Trophoblast cell (in vitro differentiated cells and primary cell): Measurements from ENCODE around the gene SELE.

Experiments used
- DNase-seq, 2 donors: peaks; one replicate each; pipeline ENCODE4 v3.0.0-alpha.2; 2016
- H2AFZ ChIP-seq: 2 replicates; pipeline ENCODE4 v1.6.1; 2013; ENCODE audit warnings: low read length, moderate library complexity, mild to moderate bottlenecking; ENCODE audit not compliant: insufficient read depth, poor library complexity
- H2AK5ac ChIP-seq: 2 replicates; pipeline ENCODE4 v1.6.1; 2013; ENCODE audit warnings: mild to moderate bottlenecking, low read length
- H2BK120ac ChIP-seq: 2 replicates; pipeline ENCODE4 v1.6.1; 2013; ENCODE audit warnings: low read length, mild to moderate bottlenecking, moderate library complexity; ENCODE audit not compliant: insufficient read depth, poor library complexity
- H2BK12ac ChIP-seq: 2 replicates; pipeline ENCODE4 v1.6.1; 2013; ENCODE audit warnings: mild to moderate bottlenecking, low read length, moderate library complexity
- H2BK5ac ChIP-seq: 2 replicates; pipeline ENCODE4 v1.6.1; 2013; ENCODE audit warnings: low read length, low read depth, moderate library complexity, mild to moderate bottlenecking; ENCODE audit not compliant: poor library complexity
- H3K14ac ChIP-seq: 2 replicates; pipeline ENCODE4 v1.6.1; 2013; ENCODE audit warnings: mild to moderate bottlenecking, low read length
- H3K18ac ChIP-seq: 2 replicates; pipeline ENCODE4 v1.6.1; 2013; ENCODE audit warnings: mild to moderate bottlenecking, low read length
- H3K23ac ChIP-seq: 2 replicates; pipeline ENCODE4 v1.6.1; 2013; ENCODE audit warnings: low read length
- H3K27ac ChIP-seq: 2 replicates; pipeline ENCODE4 v1.5.1; 2013; ENCODE audit warnings: low read depth, mild to moderate bottlenecking, inconsistent platforms, low read length, moderate library complexity
- H3K27me3 ChIP-seq: 2 replicates; pipeline ENCODE4 v1.6.1; 2013; ENCODE audit warnings: inconsistent platforms, mild to moderate bottlenecking, low read length, moderate library complexity; ENCODE audit not compliant: insufficient read depth
- H3K36me3 ChIP-seq, 2 experiments: 1 replicate in 1 of 2; 2 replicates in 1 of 2; pipeline ENCODE4 v1.6.1; 2013; ENCODE audit warnings: low read length in 2 of 2, mild to moderate bottlenecking in 2 of 2, moderate library complexity in 1 of 2; ENCODE audit not compliant: insufficient read depth in 2 of 2, control insufficient read depth in 1 of 2
- H3K4ac ChIP-seq: 2 replicates; pipeline ENCODE4 v1.6.1; 2013; ENCODE audit warnings: low read depth, mild to moderate bottlenecking, low read length, moderate library complexity
- H3K4me1 ChIP-seq, 2 experiments: 1 replicate in 1 of 2; 2 replicates in 1 of 2; pipeline ENCODE4 v1.6.1; 2013; ENCODE audit warnings: low read length in 2 of 2, mild to moderate bottlenecking in 2 of 2, moderate library complexity in 1 of 2; ENCODE audit not compliant: insufficient read depth in 2 of 2, control insufficient read depth in 1 of 2
- H3K4me2 ChIP-seq: 2 replicates; pipeline ENCODE4 v1.6.1; 2013; ENCODE audit warnings: inconsistent platforms, mild to moderate bottlenecking, low read length, moderate library complexity
- H3K4me3 ChIP-seq: 2 replicates; pipeline ENCODE4 v1.5.1; 2013; ENCODE audit warnings: mild to moderate bottlenecking, low read depth, low read length, inconsistent platforms
- H3K79me1 ChIP-seq: one replicate; pipeline ENCODE4 v1.6.1; 2013; ENCODE audit warnings: low read length
- H3K79me2 ChIP-seq: 2 replicates; pipeline ENCODE4 v1.6.1; 2013; ENCODE audit warnings: low read length, mild to moderate bottlenecking; ENCODE audit not compliant: control insufficient read depth, insufficient read depth, poor library complexity
- H3K9ac ChIP-seq: 2 replicates; pipeline ENCODE4 v1.6.1; 2013; ENCODE audit warnings: mild to moderate bottlenecking, low read length
- H3K9me3 ChIP-seq: 2 replicates; pipeline ENCODE4 v1.6.1; 2013; ENCODE audit warnings: low read depth, mild to moderate bottlenecking, control low read depth, inconsistent platforms, low read length; ENCODE audit not compliant: insufficient read depth
- H4K12ac ChIP-seq: 2 replicates; pipeline ENCODE4 v1.6.1; 2013; ENCODE audit warnings: low read depth, mild to moderate bottlenecking, low read length, moderate library complexity
- H4K8ac ChIP-seq: 2 replicates; pipeline ENCODE4 v1.6.1; 2013; ENCODE audit warnings: low read depth, mild to moderate bottlenecking, low read length, moderate library complexity
- H4K91ac ChIP-seq: one replicate; pipeline ENCODE4 v1.6.1; 2013; ENCODE audit warnings: low read depth, mild to moderate bottlenecking, low read length, moderate library complexity
- WGBS: extraction: QIAGEN DNeasy Blood & Tissue Kit; methylation state at CpG from one replicate; pipeline ENCODE4 v1.1.7; 2013; ENCODE audit warnings: missing lambda C conversion rate; ENCODE audit not compliant: insufficient read length, insufficient coverage; ENCODE audit errors: extremely low coverage; 5-methylcytosine and 5-hydroxymethylcytosine counted together

Gene SELE

GRCh38 chr1:169699707-169700106 lies 34.2 kb downstream of the SELE start:
- no peak overlapping the region for H3K9ac ChIP-seq

GRCh38 chr1:169698976-169699375 lies 34.9 kb downstream of the SELE start:
- DNase-seq, result no peak
- H2BK12ac ChIP-seq, result no peak overlapping the region
- H3K36me3 ChIP-seq, result no peaks in the 10 kb centered on the region
- no peaks in the 10 kb centered on the region for H3K4me1 ChIP-seq
- H3K9ac ChIP-seq, result no peak overlapping the region
- no peak overlapping the region for H4K8ac ChIP-seq
- no peak overlapping the region for H4K12ac ChIP-seq
- H3K79me2 ChIP-seq, result no peaks in the 10 kb centered on the region
- H3K4me2 ChIP-seq, result no peak overlapping the region
- no peaks in the 10 kb centered on the region for H3K9me3 ChIP-seq
- no peak overlapping the region for H2BK120ac ChIP-seq
- H4K91ac ChIP-seq, result no peak overlapping the region
- H3K4me3 ChIP-seq, result no peak overlapping the region
- H3K23ac ChIP-seq, result no peak overlapping the region
- no peak overlapping the region for H3K4ac ChIP-seq
- no peak overlapping the region for H2AFZ ChIP-seq
- no peaks in the 10 kb centered on the region for H3K27me3 ChIP-seq
- no peak overlapping the region for H3K27ac ChIP-seq
- no peak overlapping the region for H3K18ac ChIP-seq
- H2AK5ac ChIP-seq, result no peak overlapping the region
- H3K14ac ChIP-seq, result no peak overlapping the region
- no peaks in the 10 kb centered on the region for H3K79me1 ChIP-seq
- no CpG with 5 or more reads among the region's 3 CpGs for WGBS
- H2BK5ac ChIP-seq, result no peak overlapping the region

More at GRCh38 chr1:169699707-169700106, 34.2 kb downstream of the SELE start:
- no peak for DNase-seq
- no peak overlapping the region for H3K23ac ChIP-seq
- H2BK120ac ChIP-seq, result no peak overlapping the region
- H3K18ac ChIP-seq, result no peak overlapping the region
- H3K4me1 ChIP-seq, result no peaks in the 10 kb centered on the region
- no peak overlapping the region for H3K4me3 ChIP-seq
- no peak overlapping the region for H3K4ac ChIP-seq
- no CpG with 5 or more reads among the region's 3 CpGs for WGBS
- H3K27ac ChIP-seq, result no peak overlapping the region
- no peaks in the 10 kb centered on the region for H3K79me2 ChIP-seq
- no peak overlapping the region for H2AFZ ChIP-seq
- no peak overlapping the region for H4K12ac ChIP-seq
- no peak overlapping the region for H3K4me2 ChIP-seq
- H4K8ac ChIP-seq, result no peak overlapping the region
- H3K36me3 ChIP-seq, result no peaks in the 10 kb centered on the region
- no peaks in the 10 kb centered on the region for H3K27me3 ChIP-seq
- no peak overlapping the region for H4K91ac ChIP-seq
- H2BK12ac ChIP-seq, result no peak overlapping the region
- H3K9me3 ChIP-seq, result no peaks in the 10 kb centered on the region
- no peak overlapping the region for H3K14ac ChIP-seq
- H2BK5ac ChIP-seq, result no peak overlapping the region
- no peak overlapping the region for H2AK5ac ChIP-seq
- no peaks in the 10 kb centered on the region for H3K79me1 ChIP-seq

GRCh38 chr1:169697755-169698154 lies 36.1 kb downstream of the SELE start:
- no peaks in the 10 kb centered on the region for H3K36me3 ChIP-seq

DNA sequence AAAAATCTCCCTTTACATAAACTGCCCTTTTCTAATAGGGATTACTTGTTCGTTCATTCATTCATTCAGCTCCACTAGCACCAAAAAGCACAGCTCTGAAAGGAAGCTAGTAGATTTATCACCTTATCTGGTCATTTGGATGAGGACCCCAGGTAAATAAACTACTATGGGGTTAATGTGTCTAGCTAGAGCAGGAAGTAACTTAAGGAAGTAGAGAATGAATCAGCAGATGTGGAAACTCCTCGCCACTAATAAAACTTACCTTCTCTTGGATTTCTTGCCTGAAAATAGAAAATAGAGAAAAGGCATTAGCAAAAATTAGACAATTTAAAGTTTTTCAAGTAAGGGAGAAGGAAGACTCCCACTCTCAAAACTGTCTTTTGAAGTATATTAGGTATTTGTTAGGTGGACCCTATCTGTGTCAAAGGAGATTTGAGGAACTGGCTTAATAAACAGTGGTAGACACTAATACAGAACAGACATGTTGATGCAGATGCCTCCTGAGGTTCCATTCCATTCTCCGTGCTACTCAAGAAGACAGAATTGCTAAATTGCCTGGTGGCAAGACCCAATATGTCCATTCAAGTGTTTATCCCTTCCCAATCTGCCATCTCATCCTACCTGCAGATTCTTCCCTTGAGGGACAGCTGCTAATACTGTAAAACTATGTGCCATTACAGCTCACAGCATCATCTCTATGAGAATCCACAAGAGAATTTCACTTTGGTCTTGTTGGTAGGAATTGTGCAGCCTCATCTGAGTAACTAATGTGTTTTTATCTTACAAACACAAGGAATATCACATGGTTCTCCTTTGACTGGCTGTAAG lies 37.4 kb downstream of the SELE start:
- Histone ChIP-seq H4K91ac (no peak overlapping the region), H3K79me1 (no peaks in the 10 kb centered on the region), H3K4ac (no peak overlapping the region), H3K27ac (no peak overlapping the region), H3K4me2 (no peak overlapping the region), H3K27me3 (no peaks in the 10 kb centered on the region), H3K23ac (no peak overlapping the region), H3K14ac (no peak overlapping the region), H2BK5ac (no peak overlapping the region), H3K18ac (no peak overlapping the region), H2AK5ac (no peak overlapping the region), H3K9me3 (no peaks in the 10 kb centered on the region), H4K8ac (no peak overlapping the region), H3K79me2 (no peaks in the 10 kb centered on the region), H2BK12ac (no peak overlapping the region), H3K4me3 (no peak overlapping the region), H3K4me1 (no peaks in the 10 kb centered on the region), H3K36me3 (no peaks in the 10 kb centered on the region), H2AFZ (no peak overlapping the region), H2BK120ac (no peak overlapping the region), H3K9ac (no peak overlapping the region), H4K12ac (no peak overlapping the region)
- WGBS, result no CpG with 5 or more reads among the region's 3 CpGs
- peak; percentile 59 to 80 for DNase-seq

More at GRCh38 chr1:169697755-169698154, 36.1 kb downstream of the SELE start:
- H4K8ac ChIP-seq, result no peak overlapping the region
- no CpG with 5 or more reads among the region's 1 CpG for WGBS
- no peaks in the 10 kb centered on the region for H3K4me1 ChIP-seq
- H2AK5ac ChIP-seq, result no peak overlapping the region
- H4K91ac ChIP-seq, result no peak overlapping the region
- no peak overlapping the region for H3K9ac ChIP-seq
- no peaks in the 10 kb centered on the region for H3K9me3 ChIP-seq
- no peak overlapping the region for H2BK5ac ChIP-seq
- no peak overlapping the region for H3K4ac ChIP-seq
- DNase-seq, result no peak
- H3K14ac ChIP-seq, result no peak overlapping the region
- H3K79me1 ChIP-seq, result no peaks in the 10 kb centered on the region
- H2BK120ac ChIP-seq, result no peak overlapping the region
- H3K27ac ChIP-seq, result no peak overlapping the region
- H3K4me3 ChIP-seq, result no peak overlapping the region
- no peak overlapping the region for H2BK12ac ChIP-seq
- no peak overlapping the region for H2AFZ ChIP-seq
- H3K27me3 ChIP-seq, result no peaks in the 10 kb centered on the region
- no peaks in the 10 kb centered on the region for H3K79me2 ChIP-seq
- no peak overlapping the region for H3K18ac ChIP-seq
- no peak overlapping the region for H3K23ac ChIP-seq
- H3K4me2 ChIP-seq, result no peak overlapping the region
- H4K12ac ChIP-seq, result no peak overlapping the region
